Hepatocyte (in vitro differentiated cells): ENCODE measurements around the gene TAX1BP1. TPM values are rescaled to one million over a fixed set of nuclear protein-coding genes. Genes with fewer than 3 reads are reported as not detected.

ENCODE experiments used
- DNase-seq: peaks from one replicate; pipeline ENCODE4 v3.0.0-alpha.2; 2016; ENCODE audit warnings: low spot score
- H2AFZ ChIP-seq: fragments of 200-600 bp; sonication (generic); 2 replicates; pipeline ENCODE4 v1.6.0; 2016; ENCODE audit warnings: antibody characterized with exemption, mild to moderate bottlenecking
- H3K27ac ChIP-seq: fragments of 200-600 bp; sonication (generic); 2 replicates; pipeline ENCODE4 v1.5.1; 2016; ENCODE audit warnings: mild to moderate bottlenecking
- H3K27me3 ChIP-seq: fragments of 200-600 bp; sonication (generic); 2 replicates; pipeline ENCODE4 v1.6.1; 2016
- H3K36me3 ChIP-seq: fragments of 200-600 bp; sonication (generic); replicated peaks from 2 replicates; pipeline ENCODE4 v1.5.1; 2016; ENCODE audit warnings: low read depth; ENCODE audit not compliant: insufficient read depth
- H3K4me1 ChIP-seq: fragments of 200-600 bp; sonication (generic); 2 replicates; pipeline ENCODE4 v1.5.1; 2016; ENCODE audit warnings: mild to moderate bottlenecking, moderate library complexity; ENCODE audit not compliant: insufficient read depth
- H3K4me2 ChIP-seq: fragments of 200-600 bp; sonication (generic); 2 replicates; pipeline ENCODE4 v1.6.0; 2016
- H3K4me3 ChIP-seq: fragments of 200-600 bp; sonication (generic); 2 replicates; pipeline ENCODE4 v1.5.1; 2016; ENCODE audit warnings: mild to moderate bottlenecking
- H3K79me2 ChIP-seq: fragments of 200-600 bp; sonication (generic); 2 replicates; pipeline ENCODE4 v1.6.0; 2017; ENCODE audit warnings: mild to moderate bottlenecking
- H3K9me2 ChIP-seq: fragments of 200-600 bp; sonication (generic); replicated peaks from 2 replicates; pipeline ENCODE4 v1.6.0; 2017; ENCODE audit warnings: mild to moderate bottlenecking; ENCODE audit not compliant: insufficient read depth
- H3K9me3 ChIP-seq: fragments of 200-600 bp; sonication (generic); 2 replicates; pipeline ENCODE4 v1.5.1; 2016; ENCODE audit warnings: low read depth, mild to moderate bottlenecking
- H4K20me1 ChIP-seq: fragments of 200-600 bp; sonication (generic); 2 replicates; pipeline ENCODE4 v1.6.0; 2016; ENCODE audit warnings: mild to moderate bottlenecking; ENCODE audit not compliant: insufficient read depth, poor library complexity, severe bottlenecking
- CTCF ChIP-seq: fragments of 200-600 bp; sonication (generic); IDR thresholded peaks from 2 replicates; pipeline ENCODE4 v1.5.1; 2016; ENCODE audit warnings: antibody characterized with exemption, mild to moderate bottlenecking; ENCODE audit not compliant: poor library complexity
- EZH2 ChIP-seq: fragments of 200-600 bp; sonication (generic); IDR thresholded peaks from 2 replicates; pipeline ENCODE4 v1.6.1; 2016; ENCODE audit warnings: antibody characterized with exemption, mild to moderate bottlenecking, borderline replicate concordance
- EZH2phosphoT487 ChIP-seq: fragments of 200-600 bp; sonication (generic); IDR thresholded peaks from one replicate; pipeline ENCODE4 v1.6.1; 2018; ENCODE audit warnings: antibody characterized with exemption, mild to moderate bottlenecking, low read depth, moderate library complexity; ENCODE audit not compliant: unreplicated experiment, severe bottlenecking
- WGBS: methylation state at CpG from one replicate; pipeline ENCODE4 v1.1.6; 2016; ENCODE audit warnings: low lambda C conversion rate; ENCODE audit errors: missing lambda C conversion rate; 5-methylcytosine and 5-hydroxymethylcytosine counted together
- polyA plus RNA-seq: library from polyadenylated mRNA; unstranded; fragments of >200 nt; fragmentation: Nextera tagmentation; extraction: Ambion mirVana; gene quantifications from 2 replicates; pipeline ENCODE4 v1.2.1, GENCODE V29; 2016
- total RNA-seq: library from RNA; depleted of rRNA; stranded (reverse); fragments of >200 nt; gene quantifications from 2 replicates; pipeline ENCODE4 v1.2.3, GENCODE V29; 2014

The TAX1BP1 gene
- total and polyA plus RNA-seq, 2 experiments from 2014 or later: 104 to 110 TPM

GRCh38 chr7:27793780-27794179, 53.8 kb downstream of the TAX1BP1 start:
- Histone ChIP-seq H3K27me3 (no peaks in the 10 kb centered on the region), H4K20me1 (no peaks in the 10 kb centered on the region), H3K4me2 (no peak overlapping the region), H3K9me3 (no peaks in the 10 kb centered on the region), H3K27ac (no peak overlapping the region), H3K9me2 (no peaks in the 10 kb centered on the region), H2AFZ (no peak overlapping the region), H3K4me1 (no peaks in the 10 kb centered on the region), H3K4me3 (no peak overlapping the region), H3K79me2 (no peaks in the 10 kb centered on the region), H3K36me3 (no peaks in the 10 kb centered on the region)
- WGBS: 66% methylated on average over 1 of the region's 1 CpG
- peak; percentile 5 for DNase-seq
- TF ChIP-seq EZH2phosphoT487 (no peak), EZH2 (no peak), CTCF (no peak)

GRCh38 chr7:27795977-27796376, 56.0 kb downstream of the TAX1BP1 start:
- Histone ChIP-seq H3K4me2 (no peak overlapping the region), H3K4me3 (no peak overlapping the region), H3K4me1 (no peaks in the 10 kb centered on the region), H3K9me2 (no peaks in the 10 kb centered on the region), H3K9me3 (no peaks in the 10 kb centered on the region), H3K27me3 (no peaks in the 10 kb centered on the region), H3K36me3 (no peaks in the 10 kb centered on the region), H4K20me1 (no peaks in the 10 kb centered on the region), H2AFZ (no peak overlapping the region), H3K79me2 (no peaks in the 10 kb centered on the region), H3K27ac (no peak overlapping the region)
- DNase-seq: no peak
- no peak for TF ChIP-seq CTCF
- no peak for TF ChIP-seq EZH2phosphoT487
- no peak for TF ChIP-seq EZH2
- 97% methylated on average over 1 of the region's 1 CpG for WGBS

GRCh38 chr7:27799212-27799611, 59.2 kb downstream of the TAX1BP1 start:
- H3K36me3 ChIP-seq: no peaks in the 10 kb centered on the region
- H3K79me2 ChIP-seq: no peaks in the 10 kb centered on the region
- H3K4me1 ChIP-seq: no peaks in the 10 kb centered on the region
- DNase-seq: no peak
- H3K4me2 ChIP-seq: no peak overlapping the region
- TF ChIP-seq EZH2phosphoT487: no peak
- TF ChIP-seq EZH2: no peak
- TF ChIP-seq CTCF: no peak
- no peak overlapping the region for H3K4me3 ChIP-seq
- no peaks in the 10 kb centered on the region for H3K9me3 ChIP-seq
- no peak overlapping the region for H2AFZ ChIP-seq
- H3K27ac ChIP-seq: no peak overlapping the region
- no peaks in the 10 kb centered on the region for H4K20me1 ChIP-seq
- H3K27me3 ChIP-seq: no peaks in the 10 kb centered on the region
- no peaks in the 10 kb centered on the region for H3K9me2 ChIP-seq
- WGBS: 97% methylated on average over 2 of the region's 2 CpGs

GRCh38 chr7:27802999-27803398, 63.0 kb downstream of the TAX1BP1 start:
- Histone ChIP-seq H3K4me3 (no peak overlapping the region), H3K9me3 (no peaks in the 10 kb centered on the region), H3K27me3 (no peaks in the 10 kb centered on the region), H3K4me1 (no peaks in the 10 kb centered on the region), H2AFZ (no peak overlapping the region), H3K4me2 (no peak overlapping the region), H4K20me1 (peaks cover 3% of the 10 kb centered on the region), H3K36me3 (no peaks in the 10 kb centered on the region), H3K79me2 (peaks cover 3% of the 10 kb centered on the region), H3K27ac (no peak overlapping the region), H3K9me2 (no peaks in the 10 kb centered on the region)
- WGBS: 96% methylated on average over 2 of the region's 2 CpGs
- no peak for DNase-seq
- TF ChIP-seq EZH2phosphoT487: no peak
- no peak for TF ChIP-seq EZH2
- no peak for TF ChIP-seq CTCF
